GM23338 (cell line): Measurements from ENCODE around the gene FOXP1.

Source experiments
- CREB1 ChIP-seq: fragments of 250-450 bp; sonication (Bioruptor Pico); IDR thresholded peaks from 2 replicates; pipeline ENCODE4 v1.5.0; 2020; ENCODE audit warnings: low read depth, mild to moderate bottlenecking, moderate library complexity
- CTCF ChIP-seq, 2 experiments: fragments of 200-600 bp in 1 of 2; sonication (generic) in 1 of 2; conservative IDR thresholded peaks; 2 replicates each; pipeline versions ENCODE4 v1.5.1 to v1.6.1; 2016 to 2017; ENCODE audit warnings: antibody characterized with exemption in 2 of 2, low read depth in 2 of 2, mild to moderate bottlenecking in 2 of 2, moderate library complexity in 1 of 2
- ETS1 ChIP-seq: IDR thresholded peaks from 2 replicates; pipeline ENCODE4 v1.6.1; 2016; ENCODE audit warnings: antibody characterized with exemption
- EZH2 ChIP-seq: fragments of 200-600 bp; sonication (generic); IDR thresholded peaks from one replicate; pipeline ENCODE4 v1.8.0; 2017; ENCODE audit warnings: antibody characterized with exemption, mild to moderate bottlenecking, low read depth; ENCODE audit not compliant: unreplicated experiment
- EZH2phosphoT487 ChIP-seq: fragments of 200-600 bp; sonication (generic); IDR thresholded peaks from one replicate; pipeline ENCODE4 v1.8.1; 2018; ENCODE audit warnings: antibody characterized with exemption; ENCODE audit not compliant: unreplicated experiment
- JUNB ChIP-seq: IDR thresholded peaks from one replicate; pipeline ENCODE4 v1.6.1; 2016; ENCODE audit warnings: antibody characterized with exemption; ENCODE audit not compliant: unreplicated experiment
- NANOG ChIP-seq: IDR thresholded peaks from 2 replicates; pipeline ENCODE4 v1.6.1; 2016; ENCODE audit warnings: antibody characterized with exemption, borderline replicate concordance
- POLR2AphosphoS5 ChIP-seq: IDR thresholded peaks from 2 replicates; pipeline ENCODE4 v1.6.1; 2016; ENCODE audit warnings: antibody characterized with exemption, low read depth
- REST ChIP-seq: IDR thresholded peaks from one replicate; pipeline ENCODE4 v1.6.1; 2018; ENCODE audit warnings: antibody characterized with exemption; ENCODE audit not compliant: unreplicated experiment
- STAT1 ChIP-seq: IDR thresholded peaks from one replicate; pipeline ENCODE4 v1.6.1; 2016; ENCODE audit warnings: antibody characterized with exemption; ENCODE audit not compliant: unreplicated experiment
- ZNF114 ChIP-seq: fragments of 250-450 bp; sonication (Bioruptor Pico); IDR thresholded peaks from 2 replicates; pipeline ENCODE4 v1.5.0; 2020; ENCODE audit warnings: mild to moderate bottlenecking, moderate library complexity
- ZNF331 ChIP-seq: fragments of 250-450 bp; sonication (Bioruptor Pico); IDR thresholded peaks from 2 replicates; pipeline ENCODE4 v1.5.0; 2020; ENCODE audit warnings: low read depth, mild to moderate bottlenecking, moderate library complexity
- ZNF462 ChIP-seq: fragments of 250-450 bp; sonication (Bioruptor Pico); IDR thresholded peaks from 2 replicates; pipeline ENCODE4 v1.5.0; 2020; ENCODE audit warnings: mild to moderate bottlenecking, moderate library complexity

- TF ChIP-seq CTCF (conservative IDR thresholded peaks at IDR 0.05; ENCODE audit: low read depth in 2 of 2), result no peak
- TF ChIP-seq POLR2AphosphoS5, result no peak
- TF ChIP-seq ETS1, result no peak
- no peak for TF ChIP-seq CREB1
- no peak for TF ChIP-seq EZH2
- no peak for TF ChIP-seq ZNF331 (CRISPR knock-in tag)
- no peak for TF ChIP-seq EZH2phosphoT487
- TF ChIP-seq REST, result no peak
- no peak for TF ChIP-seq STAT1
- TF ChIP-seq ZNF114 (CRISPR knock-in tag), result no peak
- TF ChIP-seq JUNB, result no peak
- TF ChIP-seq ZNF462, result no peak
- TF ChIP-seq NANOG, result no peak
These were observed 66.2 kb downstream of the FOXP1 start for GRCh38 chr3:71517271-71517791.
